ENCODE data around the gene NCKAP1. TPM values are rescaled to one million over a fixed set of nuclear protein-coding genes. Genes with fewer than 3 reads are reported as not detected.
A peak's percentile ranks its signal among the peaks of the same experiment; 100 is the strongest.

The NCKAP1 gene
- total and polyA plus RNA-seq, 2 donors (not counting 3 experiments of a cell fraction or from before 2014, with no cell fraction given): 49.4 to 130 TPM

DNA sequence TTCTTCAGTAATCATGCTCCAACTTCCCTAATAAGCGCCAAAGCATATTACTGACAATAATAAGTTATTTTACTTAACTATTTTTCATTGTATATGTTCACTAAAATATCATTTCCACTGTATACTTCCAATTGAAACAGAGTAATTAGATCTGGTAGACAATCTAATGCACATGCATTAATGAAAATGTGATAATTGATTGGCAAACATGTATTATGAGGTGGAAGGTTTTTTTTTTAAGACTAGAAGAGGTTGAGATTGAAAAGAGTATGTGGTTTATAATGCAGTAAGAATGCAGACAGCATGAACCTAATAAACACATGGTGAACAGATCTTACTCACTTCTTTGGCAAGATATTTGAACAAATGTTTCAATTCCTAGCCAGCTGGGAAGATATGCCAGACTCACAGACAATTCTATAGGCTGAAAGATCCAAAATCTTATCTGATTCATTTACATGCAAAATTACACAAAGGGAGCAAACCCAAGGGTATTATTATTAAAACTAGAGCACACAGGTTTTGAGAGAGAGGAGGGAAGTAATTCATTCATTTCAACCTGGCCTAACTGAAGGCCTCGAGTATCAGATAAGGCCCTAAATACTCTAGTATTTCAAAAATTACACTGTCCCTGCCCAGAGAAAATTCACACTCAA is 2.8 kb downstream of the NCKAP1 start:
- dilution Hi-C loops (cut with MboI; ENCODE audit: extremely low pct_ligation_motif_present, low sequenced_read_pairs) (no loop called here), intact Hi-C loops (cut with micrococcal nuclease) (loop anchor here (5.0 kb wide), 1 partner anchor 848 kb away; no protein-coding TSS in a partner anchor)
- Histone ChIP-seq H3K4me2 (ENCODE audit: insufficient read depth, low read length) (peak overlapping the region; percentile 94), H3K9me3 (replicated peaks; ENCODE audit: control insufficient read depth, insufficient read depth, low read length) (no peaks in the 10 kb centered on the region), H2AFZ (ENCODE audit: low read depth, low read length) (no peak overlapping the region), H3K4me1 (ENCODE audit: control insufficient read depth, extremely low read depth, insufficient read depth, low read length) (peaks cover 37% of the 10 kb centered on the region), H3K79me2 (ENCODE audit: control insufficient read depth, insufficient read depth, low read length) (peaks cover 76% of the 10 kb centered on the region), H3K27me3 (ENCODE audit: control insufficient read depth in 2 of 2, insufficient read depth in 2 of 2, low read length in 2 of 2) (no peaks in the 10 kb centered on the region), H3K4me3 (replicated peaks in 1 of 3; ENCODE audit: insufficient read depth in 1 of 3, low read depth in 1 of 3, low read length in 3 of 3) (peak overlapping the region; percentile 15 to 99 (median 86)), H3K36me3 (ENCODE audit: control insufficient read depth in 2 of 2, extremely low read depth in 1 of 2, insufficient read depth in 2 of 2, low read length in 2 of 2) (no peaks in the 10 kb centered on the region), H3K9ac (replicated peaks; ENCODE audit: extremely low read depth, insufficient read depth, low read length) (peak overlapping the region; percentile 95), H4K20me1 (replicated peaks; ENCODE audit: control insufficient read depth, extremely low read depth, insufficient read depth, low read length) (peaks cover 47% of the 10 kb centered on the region), H3K9me1 (replicated peaks; ENCODE audit: control insufficient read depth, extremely low read depth, insufficient read depth, low read length) (peaks cover 4% of the 10 kb centered on the region), H3K27ac (ENCODE audit: insufficient read depth, low read depth, low read length) (no peak overlapping the region)
- POLR2A ChIA-PET: no interaction called here
- TF ChIP-seq, protein P1, sequence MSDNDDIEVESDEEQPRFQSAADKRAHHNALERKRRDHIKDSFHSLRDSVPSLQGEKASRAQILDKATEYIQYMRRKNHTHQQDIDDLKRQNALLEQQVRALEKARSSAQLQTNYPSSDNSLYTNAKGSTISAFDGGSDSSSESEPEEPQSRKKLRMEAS (IDR thresholded peaks at IDR 0.05; ENCODE audit: insufficient read depth, insufficient read length): no peak
- TF ChIP-seq GATA2 (IDR thresholded peaks at IDR 0.05; ENCODE audit: insufficient read depth, insufficient read length, low read depth, low read length) (no peak), POLR2AphosphoS5 (IDR thresholded peaks at IDR 0.05; ENCODE audit: insufficient read depth, low read depth, low read length) (no peak), EZH2 (IDR thresholded peaks at IDR 0.05; ENCODE audit: borderline replicate concordance, low read depth, low read length, severe bottlenecking) (no peak), FOS (IDR thresholded peaks at IDR 0.05; ENCODE audit: borderline replicate concordance, insufficient read depth, low read length) (no peak), JUN (IDR thresholded peaks at IDR 0.05; ENCODE audit: borderline replicate concordance, insufficient read depth, insufficient read length, low read depth) (no peak), MYC (IDR thresholded peaks at IDR 0.05; ENCODE audit: low read depth, low read length) (no peak), POLR2A (IDR thresholded peaks at IDR 0.05; ENCODE audit: low read depth, low read length) (no peak)
- TF ChIP-seq, protein P2, sequence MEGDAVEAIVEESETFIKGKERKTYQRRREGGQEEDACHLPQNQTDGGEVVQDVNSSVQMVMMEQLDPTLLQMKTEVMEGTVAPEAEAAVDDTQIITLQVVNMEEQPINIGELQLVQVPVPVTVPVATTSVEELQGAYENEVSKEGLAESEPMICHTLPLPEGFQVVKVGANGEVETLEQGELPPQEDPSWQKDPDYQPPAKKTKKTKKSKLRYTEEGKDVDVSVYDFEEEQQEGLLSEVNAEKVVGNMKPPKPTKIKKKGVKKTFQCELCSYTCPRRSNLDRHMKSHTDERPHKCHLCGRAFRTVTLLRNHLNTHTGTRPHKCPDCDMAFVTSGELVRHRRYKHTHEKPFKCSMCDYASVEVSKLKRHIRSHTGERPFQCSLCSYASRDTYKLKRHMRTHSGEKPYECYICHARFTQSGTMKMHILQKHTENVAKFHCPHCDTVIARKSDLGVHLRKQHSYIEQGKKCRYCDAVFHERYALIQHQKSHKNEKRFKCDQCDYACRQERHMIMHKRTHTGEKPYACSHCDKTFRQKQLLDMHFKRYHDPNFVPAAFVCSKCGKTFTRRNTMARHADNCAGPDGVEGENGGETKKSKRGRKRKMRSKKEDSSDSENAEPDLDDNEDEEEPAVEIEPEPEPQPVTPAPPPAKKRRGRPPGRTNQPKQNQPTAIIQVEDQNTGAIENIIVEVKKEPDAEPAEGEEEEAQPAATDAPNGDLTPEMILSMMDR (IDR thresholded peaks at IDR 0.05; ENCODE audit: extremely low read depth in 1 of 2, insufficient read depth in 1 of 2, low read depth in 1 of 2, low read length in 2 of 2): no peak
- FAIRE-seq (no peak), DNase-seq (ENCODE audit: low read depth, low spot score) (no peak)
- no TSS peak for BruUV-seq (replicated peaks)
- CTCF ChIA-PET: no interaction called here

Data from endothelial cell of umbilical vein (primary cell).